Progenitor cell of endocrine pancreas (in vitro differentiated cells): ENCODE results near the gene MACROD1. TPM values are rescaled to one million over a fixed set of nuclear protein-coding genes. Genes with fewer than 3 reads are reported as not detected.

Source experiments
- DNase-seq: peaks from one replicate; pipeline ENCODE4 v3.0.0; 2021; ENCODE audit warnings: low spot score; ENCODE audit not compliant: unreplicated experiment
- H3K27ac Mint-ChIP-seq: 2 replicates; pipeline ENCODE4 v1.8.0; 2021; ENCODE audit warnings: mild to moderate bottlenecking, moderate library complexity, mixed read lengths
- H3K27me3 Mint-ChIP-seq: 2 replicates; pipeline ENCODE4 v1.8.0; 2021; ENCODE audit warnings: mixed read lengths
- H3K36me3 Mint-ChIP-seq: 2 replicates; pipeline ENCODE4 v1.8.0; 2022; ENCODE audit warnings: mixed read lengths; ENCODE audit not compliant: insufficient read depth
- H3K4me1 Mint-ChIP-seq: 2 replicates; pipeline ENCODE4 v1.8.0; 2021; ENCODE audit warnings: low read depth, mixed read lengths
- H3K4me3 Mint-ChIP-seq: 2 replicates; pipeline ENCODE4 v1.8.0; 2021; ENCODE audit warnings: low read depth, mild to moderate bottlenecking, moderate library complexity, mixed read lengths
- H3K9me3 Mint-ChIP-seq: 2 replicates; pipeline ENCODE4 v1.8.0; 2021; ENCODE audit warnings: low read depth, mixed read lengths
- CTCF ChIP-seq: fragments of 200-600 bp; sonication (generic); IDR thresholded peaks from one replicate; pipeline ENCODE4 v1.5.0; 2021; ENCODE audit warnings: antibody characterized with exemption, mild to moderate bottlenecking; ENCODE audit not compliant: unreplicated experiment
- total RNA-seq: library from RNA; stranded (reverse); gene quantifications from 2 replicates; pipeline ENCODE4 v1.2.1, GENCODE V29; 2021

MACROD1 gene
- total RNA-seq, 1 donor from 2014 or later, result 28.0 TPM

GRCh38 chr11:64057890-64058289 is 108.0 kb downstream of the MACROD1 start:
- no peak overlapping the region for H3K4me3 Mint-ChIP-seq
- H3K4me1 Mint-ChIP-seq, result peaks cover 7% of the 10 kb centered on the region
- DNase-seq, result no peak
- H3K36me3 Mint-ChIP-seq, result no peaks in the 10 kb centered on the region
- H3K9me3 Mint-ChIP-seq, result no peaks in the 10 kb centered on the region
- no peak for TF ChIP-seq CTCF
- no peak overlapping the region for H3K27ac Mint-ChIP-seq
- peaks cover 47% of the 10 kb centered on the region for H3K27me3 Mint-ChIP-seq

- H3K4me3 Mint-ChIP-seq, result no peak overlapping the region
- no peak overlapping the region for H3K27ac Mint-ChIP-seq
- H3K9me3 Mint-ChIP-seq, result no peaks in the 10 kb centered on the region
- no peaks in the 10 kb centered on the region for H3K36me3 Mint-ChIP-seq
- H3K27me3 Mint-ChIP-seq, result peaks cover 46% of the 10 kb centered on the region
- DNase-seq, result no peak
- TF ChIP-seq CTCF, result no peak
- H3K4me1 Mint-ChIP-seq, result peaks cover 7% of the 10 kb centered on the region
These were observed 109.1 kb downstream of the MACROD1 start for GRCh38 chr11:64056861-64057260.

- H3K4me1 Mint-ChIP-seq, result peaks cover 7% of the 10 kb centered on the region
- no peak overlapping the region for H3K4me3 Mint-ChIP-seq
- no peaks in the 10 kb centered on the region for H3K9me3 Mint-ChIP-seq
- H3K27me3 Mint-ChIP-seq, result peaks cover 45% of the 10 kb centered on the region
- DNase-seq, result no peak
- no peaks in the 10 kb centered on the region for H3K36me3 Mint-ChIP-seq
- TF ChIP-seq CTCF, result no peak
- no peak overlapping the region for H3K27ac Mint-ChIP-seq
These were observed 109.6 kb downstream of the MACROD1 start for GRCh38 chr11:64056213-64056785.

GRCh38 chr11:64055077-64055476 is 110.8 kb downstream of the MACROD1 start:
- no peak overlapping the region for H3K4me3 Mint-ChIP-seq
- TF ChIP-seq CTCF, result no peak
- H3K27ac Mint-ChIP-seq, result no peak overlapping the region
- H3K36me3 Mint-ChIP-seq, result no peaks in the 10 kb centered on the region
- DNase-seq, result no peak
- H3K27me3 Mint-ChIP-seq, result peaks cover 37% of the 10 kb centered on the region
- peaks cover 4% of the 10 kb centered on the region for H3K4me1 Mint-ChIP-seq
- no peaks in the 10 kb centered on the region for H3K9me3 Mint-ChIP-seq

GRCh38 chr11:64053699-64054098 is 112.2 kb downstream of the MACROD1 start:
- no peak for TF ChIP-seq CTCF
- no peaks in the 10 kb centered on the region for H3K36me3 Mint-ChIP-seq
- no peak overlapping the region for H3K4me3 Mint-ChIP-seq
- H3K27me3 Mint-ChIP-seq, result peaks cover 33% of the 10 kb centered on the region
- H3K27ac Mint-ChIP-seq, result peak overlapping the region; percentile 70
- peaks cover 4% of the 10 kb centered on the region for H3K4me1 Mint-ChIP-seq
- no peaks in the 10 kb centered on the region for H3K9me3 Mint-ChIP-seq
- DNase-seq, result no peak
